HepG2 (cell line): Measurements from ENCODE around the gene EFEMP2. TPM values are rescaled to one million over a fixed set of nuclear protein-coding genes. Genes with fewer than 3 reads are reported as not detected.

Source experiments
- ASH2L ChIP-seq: fragments of 300-600, 200-600 bp; sonication (generic); IDR thresholded peaks from 2 replicates; pipeline ENCODE4 v1.7.0; 2017; ENCODE audit warnings: low read depth, mild to moderate bottlenecking, moderate library complexity, mixed read lengths, low read length; ENCODE audit not compliant: insufficient read length
- ATF2 ChIP-seq: sonication (generic); formaldehyde crosslinking; IDR thresholded peaks from 2 replicates; pipeline ENCODE4 v1.4.0; 2020; ENCODE audit warnings: missing genetic modification reagents
- CEBPG ChIP-seq: IDR thresholded peaks from 2 replicates; pipeline ENCODE4 v1.6.1; 2016
- ELF3 ChIP-seq: IDR thresholded peaks from 2 replicates; pipeline ENCODE4 v1.6.1; 2016; ENCODE audit warnings: missing genetic modification reagents, missing compliant biosample characterization
- GATA4 ChIP-seq: sonication (generic); IDR thresholded peaks from 2 replicates; pipeline ENCODE4 v1.6.1; 2016; ENCODE audit warnings: antibody characterized with exemption, low read depth, borderline replicate concordance
- KMT2B ChIP-seq: IDR thresholded peaks from 2 replicates; pipeline ENCODE4 v1.6.1; 2016; ENCODE audit warnings: missing genetic modification reagents, missing compliant biosample characterization
- MIER2 ChIP-seq: IDR thresholded peaks from 2 replicates; pipeline ENCODE4 v1.6.1; 2016; ENCODE audit warnings: missing biosample characterization, missing genetic modification reagents
- MTA1 ChIP-seq: sonication (generic); formaldehyde crosslinking; IDR thresholded peaks from 2 replicates; pipeline ENCODE4 v1.4.0; 2020; ENCODE audit warnings: missing genetic modification reagents, mild to moderate bottlenecking, borderline replicate concordance
- NFKBIZ ChIP-seq: IDR thresholded peaks from 2 replicates; pipeline ENCODE4 v1.6.1; 2018; ENCODE audit warnings: missing genetic modification reagents, missing compliant biosample characterization
- SNAPC4 ChIP-seq: sonication (generic); formaldehyde crosslinking; IDR thresholded peaks from 2 replicates; pipeline ENCODE4 v1.4.0; 2020; ENCODE audit warnings: mild to moderate bottlenecking, missing genetic modification reagents
- TCF7 ChIP-seq: sonication (generic); IDR thresholded peaks from 2 replicates; pipeline ENCODE4 v1.6.1; 2016; ENCODE audit warnings: antibody characterized with exemption, low read depth
- U2AF1 ChIP-seq: fragments of 200-400 bp; formaldehyde crosslinking; optimal IDR thresholded peaks from 2 replicates; pipeline ENCODE3; 2017; ENCODE audit warnings: mild to moderate bottlenecking, low read depth, low read length
- ZC3H4 ChIP-seq: sonication (generic); formaldehyde crosslinking; IDR thresholded peaks from 2 replicates; pipeline ENCODE4 v1.4.0; 2020; ENCODE audit warnings: missing genetic modification reagents, borderline replicate concordance
- ZFP90 ChIP-seq: sonication (generic); formaldehyde crosslinking; IDR thresholded peaks from 2 replicates; pipeline ENCODE4 v1.8.0; 2022; ENCODE audit warnings: missing genetic modification reagents, mild to moderate bottlenecking, inconsistent platforms, borderline replicate concordance
- ZFX ChIP-seq: sonication (generic); formaldehyde crosslinking; IDR thresholded peaks from 2 replicates; pipeline ENCODE4 v1.4.0; 2020; ENCODE audit warnings: mild to moderate bottlenecking, low read depth, missing genetic modification reagents, moderate library complexity
- ZNF136 ChIP-seq: sonication (generic); formaldehyde crosslinking; IDR thresholded peaks from 2 replicates; pipeline ENCODE4 v1.8.1; 2022; ENCODE audit warnings: low read depth, mild to moderate bottlenecking, moderate library complexity, missing genetic modification reagents
- ZNF496 ChIP-seq: sonication (generic); formaldehyde crosslinking; IDR thresholded peaks from 2 replicates; pipeline ENCODE4 v1.8.1; 2023; ENCODE audit warnings: mild to moderate bottlenecking, moderate library complexity, missing genetic modification reagents; ENCODE audit not compliant: insufficient replicate concordance
- ZNF577 ChIP-seq: sonication (generic); formaldehyde crosslinking; IDR thresholded peaks from 2 replicates; pipeline ENCODE4 v1.4.0; 2020; ENCODE audit warnings: mild to moderate bottlenecking, low read depth, missing genetic modification reagents, borderline replicate concordance
- ZNF614 ChIP-seq: IDR thresholded peaks from 2 replicates; pipeline ENCODE4 v1.6.1; 2018; ENCODE audit warnings: missing biosample characterization, missing genetic modification reagents, inconsistent platforms, borderline replicate concordance
- ZNF615 ChIP-seq: sonication (generic); formaldehyde crosslinking; IDR thresholded peaks from 2 replicates; pipeline ENCODE4 v1.5.0; 2020; ENCODE audit warnings: mild to moderate bottlenecking, missing genetic modification reagents, borderline replicate concordance
- ZNF781 ChIP-seq: sonication (generic); formaldehyde crosslinking; IDR thresholded peaks from 2 replicates; pipeline ENCODE4 v1.5.1; 2020; ENCODE audit warnings: borderline replicate concordance, mild to moderate bottlenecking, missing genetic modification reagents; ENCODE audit errors: not compliant biosample characterization
- polyA plus RNA-seq, 8 experiments: library from polyadenylated mRNA; depleted of rRNA in 3 of 8; stranded (reverse) in 7 of 8; unstranded in 1 of 8; fragments of >200 nt; fragmentation: Illumina TruSeq in 4 of 8; extraction: Trizol in 4 of 8; gene quantifications; 2 replicates each; pipeline versions ENCODE4 v1.2.1 to v1.2.3, GENCODE V29; 2011 to 2016; ENCODE audit warnings: low read depth in 4 of 8, missing spikeins in 1 of 8, mixed read lengths in 1 of 8; ENCODE audit not compliant: insufficient read depth in 1 of 8
- total RNA-seq, 5 experiments: library from RNA; depleted of rRNA; stranded (reverse); fragments of >200 nt; fragmentation: Illumina TruSeq; extraction: Trizol; gene quantifications; 2 replicates each; pipeline ENCODE4 v1.2.3, GENCODE V29; 2016; ENCODE audit warnings: low read depth in 1 of 5
- TF ChIP-seq, protein P1 (sequence below): sonication (generic); formaldehyde crosslinking; IDR thresholded peaks from 2 replicates; pipeline ENCODE4 v1.9.0; 2021; ENCODE audit warnings: missing genetic modification reagents, mild to moderate bottlenecking, borderline replicate concordance

EFEMP2 gene
- total and polyA plus RNA-seq, 2 of the 13 experiments (the other 11 are each of a cell fraction or from before 2014, with no cell fraction given), result 7.4 to 29.7 TPM

- TF ChIP-seq ZNF615 (no peak), U2AF1 (peak; percentile 71), KMT2B (CRISPR knock-in tag) (no peak), ZNF781 (CRISPR knock-in tag) (no peak), ZFX (CRISPR knock-in tag) (peak; percentile 85), ZNF496 (no peak), SNAPC4 (peak; percentile 69), ZNF614 (CRISPR knock-in tag) (no peak), MIER2 (0 out of 2 replicates have a peak, but pooled peaks have one; percentile 39), ATF2 (no peak; the same call in 1 of the 2 replicates), ZNF136 (CRISPR knock-in tag) (no peak), ZFP90 (no peak; the same call in 1 of the 2 replicates), ZC3H4 (CRISPR knock-in tag) (no peak), CEBPG (CRISPR knock-in tag) (no peak), ASH2L (no peak), TCF7 (no peak), ZNF577 (CRISPR knock-in tag) (no peak), ELF3 (peak; percentile 82), MTA1 (no peak), NFKBIZ (CRISPR knock-in tag) (no peak), GATA4 (peak; percentile 83; the same call in 1 of the 2 replicates)
- TF ChIP-seq, protein P1, sequence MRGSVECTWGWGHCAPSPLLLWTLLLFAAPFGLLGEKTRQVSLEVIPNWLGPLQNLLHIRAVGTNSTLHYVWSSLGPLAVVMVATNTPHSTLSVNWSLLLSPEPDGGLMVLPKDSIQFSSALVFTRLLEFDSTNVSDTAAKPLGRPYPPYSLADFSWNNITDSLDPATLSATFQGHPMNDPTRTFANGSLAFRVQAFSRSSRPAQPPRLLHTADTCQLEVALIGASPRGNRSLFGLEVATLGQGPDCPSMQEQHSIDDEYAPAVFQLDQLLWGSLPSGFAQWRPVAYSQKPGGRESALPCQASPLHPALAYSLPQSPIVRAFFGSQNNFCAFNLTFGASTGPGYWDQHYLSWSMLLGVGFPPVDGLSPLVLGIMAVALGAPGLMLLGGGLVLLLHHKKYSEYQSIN, result no peak
These were observed 14.5 kb downstream of the EFEMP2 start, which contains the start of gene CFL1 (continued) for GRCh38 chr11:65857853-65858680.
